GM19324 (cell line): ENCODE data around the gene PHKB.
"Not testable (repeated sequence)": the region's sequence is repeated elsewhere in the genome, so short reads cannot be mapped to it uniquely, and the experiment has no call there.

ENCODE experiments used
- ATAC-seq: cut with Tn5 transposase; IDR thresholded peaks from one replicate; pipeline ENCODE4 v1.9.1; 2021; ENCODE audit warnings: mild to moderate bottlenecking, moderate library complexity; ENCODE audit not compliant: unreplicated experiment, low FRiP score

PHKB gene

GRCh38 chr16:47499700-47500264 lies 38.7 kb downstream of the PHKB start:
- ATAC-seq: no peak

- no peak for ATAC-seq
Measured at GRCh38 chr16:47503936-47504335, 42.8 kb downstream of the PHKB start.

- no peak for ATAC-seq
Measured at GRCh38 chr16:47504599-47504998, 43.5 kb downstream of the PHKB start.

- no peak for ATAC-seq
Measured at GRCh38 chr16:47506800-47507199, 45.7 kb downstream of the PHKB start.

- no peak for ATAC-seq
Measured at GRCh38 chr16:47507701-47508100, 46.6 kb downstream of the PHKB start.

GRCh38 chr16:47511882-47512281 lies 50.8 kb downstream of the PHKB start:
- no peak for ATAC-seq

GRCh38 chr16:47519037-47519436 lies 57.9 kb downstream of the PHKB start:
- ATAC-seq: no peak

GRCh38 chr16:47519546-47519945 lies 58.4 kb downstream of the PHKB start:
- no peak for ATAC-seq

- no peak for ATAC-seq
Measured at GRCh38 chr16:47519996-47520679, 59.0 kb downstream of the PHKB start.

- ATAC-seq: peak; percentile 99
Measured at GRCh38 chr16:47523342-47524006, 62.3 kb downstream of the PHKB start.

GRCh38 chr16:47524007-47524405 lies 62.9 kb downstream of the PHKB start:
- ATAC-seq: no peak

- no peak for ATAC-seq
Measured at GRCh38 chr16:47528431-47528830, 67.3 kb downstream of the PHKB start.

GRCh38 chr16:47533744-47534292 lies 72.7 kb downstream of the PHKB start:
- ATAC-seq: no peak

- ATAC-seq: no peak
Measured at GRCh38 chr16:47538472-47538871, 77.3 kb downstream of the PHKB start.

GRCh38 chr16:47539707-47540670 lies 78.9 kb downstream of the PHKB start:
- not testable (repeated sequence) for ATAC-seq

GRCh38 chr16:47541135-47541534 lies 80.0 kb downstream of the PHKB start:
- not testable (repeated sequence) for ATAC-seq

GRCh38 chr16:47544255-47544654 lies 83.1 kb downstream of the PHKB start:
- ATAC-seq: not testable (repeated sequence)

- ATAC-seq: not testable (repeated sequence)
Measured at GRCh38 chr16:47551185-47551584, 90.1 kb downstream of the PHKB start.

GRCh38 chr16:47551767-47552166 lies 90.6 kb downstream of the PHKB start:
- not testable (repeated sequence) for ATAC-seq

- ATAC-seq: no peak
Measured at GRCh38 chr16:47553853-47554564, 92.9 kb downstream of the PHKB start.
